Measurements from ENCODE around the gene MRPL19.

DNA sequence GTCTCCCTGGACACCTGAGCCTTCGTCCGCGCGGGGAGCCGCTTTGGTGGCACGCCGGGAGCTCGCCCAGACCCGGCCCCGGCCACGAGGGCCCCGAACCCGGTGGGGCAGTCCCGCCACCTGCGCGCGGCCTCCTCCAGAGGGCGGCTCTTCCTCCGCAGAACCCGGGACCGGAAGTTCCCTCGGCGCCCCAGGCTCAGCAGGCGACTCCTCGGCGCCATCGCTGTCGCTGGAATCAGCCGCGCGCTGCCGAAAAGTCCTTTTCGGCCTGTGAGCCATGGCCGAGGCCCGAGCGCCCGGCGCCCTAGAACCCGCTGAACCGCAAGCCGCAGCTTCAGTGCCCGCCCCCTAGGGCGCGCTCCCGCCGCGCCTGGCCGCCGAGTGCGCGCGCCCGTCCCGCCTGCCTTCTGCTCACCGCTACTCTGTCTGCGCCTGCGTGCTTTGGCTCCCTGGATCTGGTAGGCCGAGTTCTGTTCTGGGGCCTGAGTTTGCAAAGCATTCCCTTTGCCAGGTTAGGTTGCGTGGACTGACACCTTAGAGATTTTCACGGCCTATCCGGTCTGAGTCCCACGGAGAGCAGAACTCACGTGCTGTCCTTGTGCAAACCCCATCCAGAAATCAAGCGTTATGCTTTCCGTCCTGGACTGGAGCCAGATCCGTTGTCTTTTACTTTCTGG lies 64.1 kb downstream of the MRPL19 start, which contains the start of gene GCFC2:
- TF ChIP-seq, protein P1, sequence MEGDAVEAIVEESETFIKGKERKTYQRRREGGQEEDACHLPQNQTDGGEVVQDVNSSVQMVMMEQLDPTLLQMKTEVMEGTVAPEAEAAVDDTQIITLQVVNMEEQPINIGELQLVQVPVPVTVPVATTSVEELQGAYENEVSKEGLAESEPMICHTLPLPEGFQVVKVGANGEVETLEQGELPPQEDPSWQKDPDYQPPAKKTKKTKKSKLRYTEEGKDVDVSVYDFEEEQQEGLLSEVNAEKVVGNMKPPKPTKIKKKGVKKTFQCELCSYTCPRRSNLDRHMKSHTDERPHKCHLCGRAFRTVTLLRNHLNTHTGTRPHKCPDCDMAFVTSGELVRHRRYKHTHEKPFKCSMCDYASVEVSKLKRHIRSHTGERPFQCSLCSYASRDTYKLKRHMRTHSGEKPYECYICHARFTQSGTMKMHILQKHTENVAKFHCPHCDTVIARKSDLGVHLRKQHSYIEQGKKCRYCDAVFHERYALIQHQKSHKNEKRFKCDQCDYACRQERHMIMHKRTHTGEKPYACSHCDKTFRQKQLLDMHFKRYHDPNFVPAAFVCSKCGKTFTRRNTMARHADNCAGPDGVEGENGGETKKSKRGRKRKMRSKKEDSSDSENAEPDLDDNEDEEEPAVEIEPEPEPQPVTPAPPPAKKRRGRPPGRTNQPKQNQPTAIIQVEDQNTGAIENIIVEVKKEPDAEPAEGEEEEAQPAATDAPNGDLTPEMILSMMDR (IDR thresholded peaks at IDR 0.05) = peak; percentile 63
- no peak for TF ChIP-seq TCF7L2 (IDR thresholded peaks at IDR 0.05; ENCODE audit: low read depth, low read length)
